Stimulated activated CD4-positive, alpha-beta T cell treated with anti-CD3 and anti-CD28 coated beads, Interleukin-15, amount 100 ng/mL, for 1 hour (primary cell): ENCODE results near the gene SH3RF2.

Experiments used
- DNase-seq, 2 donors: peaks; one replicate each; pipeline ENCODE4 v3.0.0-alpha.2; 2020; ENCODE audit warnings: low read depth in 1 of 2, low spot score in 1 of 2

Gene SH3RF2

GRCh38 chr5:146040527-146040926 is 104.1 kb downstream of the SH3RF2 start:
- DNase-seq, result no peak

GRCh38 chr5:146041180-146041789 is 104.9 kb downstream of the SH3RF2 start:
- no peak for DNase-seq

- no peak for DNase-seq
These were observed 106.4 kb downstream of the SH3RF2 start for GRCh38 chr5:146042628-146043279.

- no peak for DNase-seq
These were observed 107.3 kb downstream of the SH3RF2 start for GRCh38 chr5:146043722-146044121.

GRCh38 chr5:146047396-146047795 is 111.0 kb downstream of the SH3RF2 start:
- no peak for DNase-seq

DNA sequence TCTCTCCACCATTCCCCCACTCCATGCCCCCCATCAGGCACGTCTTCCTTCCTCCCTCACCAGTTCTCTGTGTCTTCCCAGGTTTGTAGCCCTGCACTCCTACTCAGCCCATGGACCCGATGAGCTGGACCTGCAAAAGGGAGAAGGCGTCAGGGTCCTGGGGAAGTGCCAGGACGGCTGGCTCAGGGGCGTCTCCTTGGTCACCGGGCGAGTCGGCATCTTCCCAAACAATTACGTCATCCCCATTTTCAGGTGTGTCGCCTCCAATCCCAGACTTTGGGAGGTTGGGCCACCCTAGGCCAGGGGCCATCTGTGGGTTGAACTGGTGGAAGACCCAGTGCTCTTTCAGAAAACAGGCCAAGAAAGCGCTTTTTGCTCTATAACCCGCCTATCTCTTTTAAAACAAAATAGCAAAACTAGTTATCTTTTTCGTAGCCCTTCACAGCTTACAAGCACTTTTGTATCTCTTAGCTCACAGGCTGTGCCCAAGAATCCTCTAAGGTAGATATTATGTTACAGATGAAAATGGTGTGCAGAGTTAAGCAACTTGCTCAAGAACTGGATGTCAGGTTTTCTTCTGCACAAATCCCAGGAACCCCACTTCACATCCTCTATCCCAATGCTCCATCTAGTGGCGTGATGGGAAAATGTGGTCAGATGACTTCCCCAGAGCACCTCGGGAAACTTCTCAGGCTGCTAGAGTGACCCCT is 112.8 kb downstream of the SH3RF2 start:
- no peak for DNase-seq

GRCh38 chr5:146049704-146050026 is 113.3 kb downstream of the SH3RF2 start:
- DNase-seq, result no peak

- DNase-seq, result no peak
These were observed 113.7 kb downstream of the SH3RF2 start for GRCh38 chr5:146050086-146050485.

GRCh38 chr5:146051678-146052077 is 115.3 kb downstream of the SH3RF2 start:
- no peak for DNase-seq

GRCh38 chr5:146052780-146053179 is 116.4 kb downstream of the SH3RF2 start:
- no peak for DNase-seq

GRCh38 chr5:146055432-146055831 is 119.1 kb downstream of the SH3RF2 start:
- DNase-seq, result no peak

GRCh38 chr5:146059460-146060220 is 123.3 kb downstream of the SH3RF2 start:
- no peak for DNase-seq

DNA sequence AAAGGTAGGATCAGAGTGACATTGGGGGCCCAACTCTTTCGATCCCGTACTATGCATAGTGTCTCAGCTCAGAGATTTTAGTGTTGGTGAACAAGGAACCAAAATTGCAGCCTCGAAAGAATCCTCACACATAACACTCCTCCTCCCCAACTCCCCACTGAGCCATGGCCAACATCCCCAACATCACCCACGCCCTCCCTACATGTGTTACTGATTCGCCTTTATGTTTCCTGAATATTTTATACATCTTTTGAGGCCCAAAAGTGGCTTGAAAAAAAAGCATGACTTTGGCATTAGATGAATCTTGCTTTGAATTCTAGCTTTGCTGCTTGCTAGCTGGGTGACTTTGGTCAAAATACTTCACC is 123.8 kb downstream of the SH3RF2 start:
- no peak for DNase-seq

DNA sequence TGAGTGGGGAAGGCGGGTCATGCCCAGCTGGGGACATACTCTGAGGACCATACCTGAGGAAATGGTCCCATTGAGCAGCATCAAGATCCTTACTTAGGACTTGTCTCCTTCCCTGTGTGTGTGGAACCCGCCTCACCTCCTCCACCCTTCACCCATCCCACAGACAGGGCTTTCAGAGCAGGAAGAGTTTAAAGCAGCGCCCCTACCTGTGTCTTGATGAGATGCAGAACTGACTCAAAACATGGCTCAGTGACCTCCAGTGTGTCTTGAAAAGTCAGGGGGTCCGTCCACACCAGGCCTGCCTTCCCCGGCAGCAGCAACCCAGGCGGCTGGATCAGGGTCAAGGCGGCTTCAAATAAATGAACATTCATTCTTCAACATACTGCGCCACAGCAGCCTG is 130.6 kb downstream of the SH3RF2 start:
- no peak for DNase-seq

- DNase-seq, result no peak
These were observed 131.8 kb downstream of the SH3RF2 start for GRCh38 chr5:146068206-146068605.

DNA sequence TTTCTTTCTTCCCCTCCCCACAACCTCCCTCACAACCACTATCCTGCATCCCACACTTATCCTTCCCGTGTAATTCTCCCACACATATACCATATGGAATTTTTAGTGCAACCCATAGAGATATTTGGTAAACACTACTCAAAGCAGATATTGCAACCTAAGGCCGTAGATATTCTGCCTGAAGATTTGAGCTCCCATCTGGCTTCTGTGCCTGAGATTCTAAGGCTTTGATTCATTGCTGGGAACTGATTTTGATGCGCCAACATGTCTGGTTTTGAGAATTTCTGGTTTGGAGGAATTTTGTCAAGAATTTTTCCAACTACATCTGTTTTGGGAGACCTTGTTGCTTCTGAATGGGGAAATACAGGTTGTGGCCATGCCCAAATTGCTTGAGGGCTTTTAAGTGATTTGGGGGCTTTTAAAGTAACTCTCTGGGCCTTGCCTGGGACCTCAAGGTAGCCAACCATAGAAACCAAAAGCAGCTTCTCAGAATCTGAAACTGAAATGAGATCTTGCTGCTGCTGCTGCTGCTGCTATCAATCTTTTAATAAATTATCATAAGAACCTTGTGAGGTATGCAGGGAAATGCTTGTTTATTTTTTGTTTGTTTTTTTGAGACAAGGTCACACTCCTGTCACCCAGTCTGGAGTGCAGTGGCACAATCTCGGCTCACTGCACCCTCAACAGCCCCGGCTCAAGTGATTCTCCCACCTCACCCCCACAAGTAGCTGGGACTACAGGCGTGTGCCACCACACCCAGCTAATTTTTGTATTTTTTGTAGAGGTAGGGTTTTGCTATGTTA is 132.8 kb downstream of the SH3RF2 start:
- no peak for DNase-seq

DNA sequence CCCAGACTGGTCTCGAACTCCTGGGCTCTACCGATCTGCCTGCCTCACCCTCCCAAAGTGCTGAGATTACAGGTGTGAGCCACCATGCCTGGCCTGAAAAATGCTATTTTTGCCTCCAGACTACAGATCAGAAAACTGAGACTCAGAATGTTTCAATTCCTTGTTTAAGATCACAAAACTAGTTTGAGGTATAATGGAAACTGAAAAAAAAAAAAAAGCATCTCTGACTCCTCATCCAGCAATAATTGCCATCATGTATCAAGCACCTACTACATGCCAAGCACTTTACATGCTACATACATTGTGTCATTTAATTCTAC is 133.4 kb downstream of the SH3RF2 start:
- no peak for DNase-seq

DNA sequence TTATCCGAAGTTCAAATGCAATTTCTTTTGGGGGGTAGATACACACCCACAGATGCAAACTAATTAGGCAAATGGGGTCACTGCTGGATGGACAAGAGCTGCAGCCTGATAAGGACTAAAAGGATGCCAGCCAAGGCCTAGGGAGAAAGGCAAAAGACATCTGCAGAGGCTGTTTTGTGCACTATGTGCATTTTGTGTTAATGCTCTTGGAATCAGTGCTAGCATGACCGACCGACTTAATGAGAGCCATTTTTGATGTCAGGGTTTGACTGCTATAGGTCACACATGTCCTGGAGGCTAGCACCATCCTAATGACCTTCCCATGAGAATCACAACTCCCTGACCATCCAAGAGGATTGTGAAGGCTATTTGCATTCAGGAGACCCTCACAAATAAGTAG is 134.4 kb downstream of the SH3RF2 start:
- no peak for DNase-seq

- DNase-seq, result no peak
These were observed 134.8 kb downstream of the SH3RF2 start for GRCh38 chr5:146071171-146071570.

DNA sequence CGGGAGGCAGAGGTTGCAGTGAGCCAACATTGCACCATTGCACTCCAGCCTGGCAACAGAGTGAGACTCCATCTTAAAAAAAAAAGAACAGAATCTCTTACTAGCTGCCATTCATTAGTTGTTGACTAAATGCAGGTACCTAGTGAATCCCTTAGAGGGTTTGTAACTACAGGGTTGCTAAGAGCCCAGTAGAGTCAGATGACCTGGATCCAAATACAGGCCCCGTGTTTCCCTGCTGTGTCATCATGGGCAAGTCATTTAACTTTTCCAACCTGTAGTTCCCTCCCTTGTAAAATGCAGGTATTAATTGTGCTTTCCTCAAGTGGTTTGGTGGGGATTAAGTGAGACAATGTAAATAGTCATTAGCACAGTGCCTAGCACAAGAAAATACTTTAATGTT is 136.2 kb downstream of the SH3RF2 start:
- DNase-seq, result no peak

GRCh38 chr5:146073239-146073900 is 137.0 kb downstream of the SH3RF2 start:
- DNase-seq, result no peak
